HTR-8/SVneo (cell line): Measurements from ENCODE around the gene ANKS1A.
A peak's percentile ranks its signal among the peaks of the same experiment; 100 is the strongest.

ENCODE experiments used
- DNase-seq: peaks from one replicate; pipeline ENCODE4 v3.0.0; 2011; ENCODE audit warnings: low spot score, mixed read lengths; ENCODE audit not compliant: insufficient read length
- FAIRE-seq: peaks from 2 replicates; lab custom pipeline; 2011; peaks lifted over from hg19 to GRCh38; lab: Jason Lieb, UNC

ANKS1A gene

GRCh38 chr6:35048631-35049083 is 159.6 kb downstream of the ANKS1A start:
- DNase-seq (no peak), FAIRE-seq (no peak)

DNA sequence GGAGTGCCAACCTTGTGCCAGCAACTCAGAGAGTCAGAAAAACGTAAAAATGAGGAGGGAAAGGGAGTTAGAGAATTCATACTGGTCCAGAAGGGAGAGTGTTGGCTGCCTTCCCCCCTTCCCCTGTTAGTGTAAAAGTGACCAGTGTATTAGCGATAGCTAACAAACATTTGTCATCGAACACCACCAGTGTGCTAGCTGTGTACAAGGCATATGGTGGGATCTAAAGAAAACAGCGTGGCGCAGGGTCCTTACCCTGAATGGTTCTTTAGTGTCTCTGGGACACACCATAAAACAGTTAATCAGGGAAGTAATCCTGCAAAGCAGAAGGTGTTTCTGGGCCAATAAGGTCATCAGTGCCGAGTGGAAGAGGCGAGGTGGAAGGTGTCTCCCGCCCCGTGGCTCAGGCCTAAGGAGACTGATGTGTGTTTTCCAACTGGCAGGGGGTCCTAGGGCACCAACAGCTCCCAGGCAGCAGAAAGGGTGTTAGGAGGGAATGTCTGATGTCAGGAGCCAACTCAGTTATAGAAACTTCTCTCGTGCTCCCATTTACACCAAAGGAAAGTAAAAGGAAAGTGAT is 160.2 kb downstream of the ANKS1A start:
- no peak for FAIRE-seq
- no peak for DNase-seq

- FAIRE-seq: no peak
- no peak for DNase-seq
Measured at GRCh38 chr6:35049900-35050756, 161.1 kb downstream of the ANKS1A start.

DNA sequence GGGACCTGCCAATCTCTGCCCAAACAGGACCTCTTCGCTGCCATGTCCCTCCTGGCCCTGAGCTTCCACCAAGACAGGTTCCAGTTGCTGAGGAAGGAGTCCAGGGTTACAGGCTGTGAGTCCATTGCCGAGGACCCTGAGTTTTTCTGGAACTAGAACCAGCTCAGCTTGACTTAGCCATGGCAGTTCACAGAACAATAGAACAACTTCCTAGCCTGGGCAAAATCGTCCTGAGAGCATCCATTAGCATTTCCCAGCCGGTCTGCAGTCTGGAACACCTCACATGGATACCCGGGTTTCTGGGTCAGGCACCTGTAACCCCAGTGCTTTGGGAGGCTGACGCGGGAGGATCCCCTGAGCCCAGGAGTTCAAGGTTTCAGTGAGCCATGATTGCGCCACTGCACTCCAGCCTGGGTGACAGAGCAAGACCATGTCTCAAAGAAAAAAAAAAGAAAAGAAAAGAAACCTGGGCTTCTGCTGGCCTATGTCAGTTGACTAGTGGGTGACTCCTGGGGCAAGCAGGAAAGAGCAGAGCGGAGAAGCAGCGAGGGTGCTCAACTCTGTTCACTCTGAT is 161.8 kb downstream of the ANKS1A start:
- FAIRE-seq (no peak), DNase-seq (no peak)

DNA sequence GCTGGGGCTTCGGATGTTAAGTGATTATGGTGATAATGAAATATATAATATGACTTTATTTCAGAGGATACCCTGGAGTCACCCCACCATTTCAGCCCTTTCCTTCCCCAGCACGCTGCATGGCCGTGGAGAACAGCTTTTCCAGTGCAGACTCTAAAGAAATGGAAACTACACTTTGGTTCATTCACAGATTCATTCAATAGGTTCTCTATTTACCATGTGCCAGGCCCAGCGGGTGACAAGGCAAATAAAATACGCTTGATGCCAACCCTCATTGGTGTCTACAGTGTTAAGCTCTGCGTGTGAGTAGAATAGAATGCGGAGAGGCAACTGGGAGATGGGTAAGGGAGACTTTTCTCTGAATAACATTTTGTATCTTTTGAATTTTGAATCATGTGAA is 162.3 kb downstream of the ANKS1A start:
- no peak for DNase-seq
- FAIRE-seq: no peak

DNA sequence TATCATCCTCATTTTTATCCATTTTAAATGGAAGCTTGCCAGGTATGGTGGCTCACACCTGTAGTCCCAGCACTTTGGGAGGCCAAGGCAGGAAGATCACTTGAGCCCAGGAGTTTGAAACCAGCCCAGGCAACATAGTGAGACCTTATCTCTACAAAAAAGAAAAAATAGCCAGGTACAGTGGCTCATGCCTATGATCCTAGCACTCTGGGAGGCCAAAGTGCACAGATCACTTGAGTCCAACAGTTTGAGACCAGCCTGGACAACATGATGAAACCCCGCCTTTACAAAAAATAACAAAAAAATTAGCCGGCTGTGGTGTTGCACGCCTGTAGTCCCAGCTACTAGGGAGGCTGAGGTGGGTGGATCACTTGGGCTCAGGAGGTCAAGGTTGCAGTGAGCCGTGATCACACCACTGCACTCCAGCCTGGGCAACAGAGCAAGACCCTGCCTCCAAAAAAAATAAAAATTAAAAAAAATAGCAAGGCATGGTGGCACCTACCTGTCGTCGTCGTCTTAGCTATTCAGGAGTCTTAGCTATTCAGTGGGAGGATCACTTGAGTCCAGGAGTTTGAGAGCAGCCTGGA is 163.0 kb downstream of the ANKS1A start:
- DNase-seq: no peak
- FAIRE-seq: no peak

GRCh38 chr6:35052694-35053565 is 163.9 kb downstream of the ANKS1A start:
- no peak for DNase-seq
- FAIRE-seq: no peak

DNA sequence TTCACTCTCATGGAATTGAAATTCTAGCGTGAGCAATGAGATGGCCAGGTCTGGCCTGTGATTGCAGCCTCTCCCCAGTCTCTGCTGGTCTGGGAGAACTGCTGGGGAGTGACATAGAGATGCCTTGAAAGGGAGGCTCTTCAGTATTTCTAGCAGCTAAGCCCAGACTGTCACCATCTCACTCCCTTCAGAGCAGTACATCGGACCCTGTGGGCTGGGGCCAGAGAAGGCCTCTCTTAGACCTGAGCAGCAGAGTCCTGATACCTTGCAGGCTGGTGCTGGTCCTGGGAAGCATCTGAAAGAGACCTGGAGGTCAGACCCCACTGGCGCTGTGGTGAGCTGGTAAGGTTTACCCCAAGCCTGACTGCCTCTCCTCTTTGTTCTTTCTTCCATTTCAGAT is 164.6 kb downstream of the ANKS1A start:
- FAIRE-seq: no peak
- no peak for DNase-seq

DNA sequence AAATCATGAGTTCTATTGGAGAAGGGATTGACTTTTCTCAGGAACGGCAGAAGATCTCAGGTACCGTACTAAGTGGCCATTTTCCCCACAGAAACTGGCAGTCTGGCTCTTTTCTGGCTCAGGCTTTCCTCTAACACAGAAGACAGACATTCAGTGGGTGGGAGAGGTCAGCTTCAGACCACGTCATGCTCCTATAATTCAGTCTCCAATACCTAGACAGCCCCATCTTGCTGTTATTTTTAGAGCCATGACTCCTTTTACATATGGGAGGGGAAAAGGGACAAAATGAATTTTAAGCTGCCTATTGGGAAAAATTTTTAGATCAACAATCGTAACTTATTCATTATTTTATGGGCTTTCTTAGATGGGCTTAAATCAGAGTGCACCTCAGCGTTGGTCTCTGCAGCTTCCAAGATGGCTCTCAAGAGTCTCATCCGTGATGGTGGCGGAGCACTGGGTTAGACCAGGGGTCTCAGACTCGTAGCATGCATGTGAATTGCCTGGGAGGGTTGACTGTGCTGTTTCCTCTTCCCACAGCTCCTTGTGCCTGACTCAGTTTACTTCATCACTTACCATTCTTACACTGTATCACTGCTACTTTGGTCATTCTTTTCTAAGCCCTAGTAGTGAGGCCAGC is 165.2 kb downstream of the ANKS1A start:
- DNase-seq (no peak), FAIRE-seq (no peak)

GRCh38 chr6:35054743-35055130 is 165.7 kb downstream of the ANKS1A start:
- FAIRE-seq (no peak), DNase-seq (no peak)

DNA sequence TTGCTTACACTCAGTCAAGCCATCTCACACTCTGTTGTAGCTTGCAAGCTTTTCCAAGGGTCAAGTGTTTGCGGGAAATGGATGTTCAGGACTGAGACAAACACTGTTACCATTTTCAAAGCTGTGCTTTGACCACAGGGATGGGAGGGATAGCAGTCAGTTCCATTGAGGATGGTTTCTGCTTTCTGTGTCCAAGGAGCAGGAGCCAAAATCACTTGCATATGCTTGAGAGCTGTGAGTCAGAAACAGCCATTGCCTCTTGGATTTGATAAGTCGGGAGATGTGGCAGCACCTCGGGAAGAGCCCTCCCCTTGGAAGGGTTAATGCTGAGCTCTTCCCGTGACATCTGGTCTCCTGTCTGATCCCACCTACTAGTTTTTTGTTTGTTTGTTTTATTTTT is 166.8 kb downstream of the ANKS1A start:
- peak; percentile 31 for FAIRE-seq
- DNase-seq: no peak

DNA sequence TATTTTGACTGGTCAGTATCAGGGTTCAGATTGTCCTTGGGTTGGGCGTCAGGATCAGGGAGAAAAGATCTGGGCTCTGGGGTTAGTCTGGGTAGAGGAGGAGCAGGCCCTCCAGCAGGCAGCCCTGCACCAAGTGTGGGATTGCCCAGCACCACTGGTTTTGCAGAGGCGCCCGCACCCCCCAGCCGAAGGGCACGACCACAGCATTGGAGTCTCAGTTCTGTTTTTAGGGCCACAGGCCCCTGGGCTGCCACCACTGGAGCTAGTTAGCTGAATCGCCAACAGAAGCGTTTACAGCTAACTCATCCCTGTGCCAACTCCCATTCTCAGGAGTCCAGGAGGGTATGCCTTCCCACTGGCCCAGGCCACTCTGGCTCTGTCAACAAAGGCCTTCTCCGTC is 167.9 kb downstream of the ANKS1A start:
- no peak for FAIRE-seq
- DNase-seq: no peak

GRCh38 chr6:35057449-35058357 is 168.6 kb downstream of the ANKS1A start:
- FAIRE-seq (no peak), DNase-seq (no peak)

GRCh38 chr6:35058358-35058675 is 169.3 kb downstream of the ANKS1A start:
- no peak for FAIRE-seq
- DNase-seq: no peak

DNA sequence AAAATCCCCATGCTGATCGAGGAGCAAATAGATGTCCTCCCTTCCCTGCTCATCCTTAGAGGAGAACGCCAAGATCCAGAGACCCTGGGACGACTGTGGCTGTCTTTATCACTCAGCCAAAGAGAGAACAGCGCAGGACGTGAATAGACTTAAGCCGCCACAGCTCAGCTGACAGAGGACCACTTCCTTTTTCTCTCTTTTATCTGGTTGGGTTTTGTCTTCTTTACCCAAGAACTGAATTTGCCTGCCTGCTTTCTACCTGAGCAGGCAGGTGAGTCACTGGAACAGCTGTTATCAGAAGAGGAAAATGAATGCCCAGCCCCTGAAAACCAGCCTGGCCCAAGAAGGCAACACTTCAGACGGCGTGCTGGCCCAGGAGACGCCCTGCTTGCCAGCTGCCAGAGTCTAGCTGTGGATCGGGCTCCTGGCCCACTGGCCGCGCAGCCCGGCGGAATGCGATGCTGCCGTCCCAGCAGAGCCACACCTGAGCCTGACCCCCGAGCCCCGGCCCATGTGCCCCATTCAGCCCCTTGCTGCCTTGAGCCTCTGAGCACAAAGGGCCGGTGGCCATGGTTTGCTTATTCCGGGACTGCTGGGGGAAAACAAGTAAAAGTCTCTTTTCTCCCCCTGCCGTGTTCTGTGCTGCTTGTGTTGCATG is 169.9 kb downstream of the ANKS1A start:
- FAIRE-seq: no peak
- DNase-seq: no peak

GRCh38 chr6:35059596-35060345 is 170.7 kb downstream of the ANKS1A start:
- DNase-seq: no peak
- FAIRE-seq: no peak

DNA sequence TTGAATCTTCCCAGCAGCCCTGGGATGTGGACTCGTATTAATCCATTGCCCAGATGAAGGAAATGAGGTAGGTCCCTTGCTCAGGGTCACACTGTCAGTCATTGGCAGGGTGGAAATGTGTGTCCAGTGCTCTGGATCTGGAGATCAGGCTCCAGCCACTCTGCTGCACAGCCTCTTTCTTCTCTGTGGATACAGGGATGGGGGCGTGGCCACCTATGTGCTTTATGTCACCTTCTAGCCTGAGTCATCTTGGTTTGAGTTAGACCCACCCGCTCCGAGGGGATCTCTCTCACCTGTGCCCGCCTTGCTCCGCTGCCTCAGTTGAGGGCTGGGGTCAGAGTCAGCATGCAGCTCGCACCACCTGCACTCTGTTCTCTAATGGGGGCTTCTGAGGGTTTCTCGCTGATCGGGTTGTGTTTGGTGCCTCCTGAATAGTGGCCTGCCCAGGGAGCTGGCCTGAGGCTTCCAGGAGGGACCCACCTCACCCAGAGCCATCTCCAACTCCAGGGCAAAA is 172.1 kb downstream of the ANKS1A start:
- DNase-seq (no peak), FAIRE-seq (no peak)
